Fibroblast of the conjunctiva (primary cell): ENCODE results near the gene FGF8.

ENCODE experiments used
- DNase-seq: peaks from one replicate; pipeline ENCODE4 v3.0.0-alpha.2; 2010; ENCODE audit warnings: low read depth

FGF8 gene

GRCh38 chr10:101768791-101769170 lies 7.1 kb downstream of the FGF8 start:
- DNase-seq: no peak

GRCh38 chr10:101767966-101768790 lies 7.7 kb downstream of the FGF8 start:
- DNase-seq: no peak

- no peak for DNase-seq
Measured at GRCh38 chr10:101767600-101767945, 8.3 kb downstream of the FGF8 start.

GRCh38 chr10:101766753-101767599 lies 8.9 kb downstream of the FGF8 start:
- DNase-seq: no peak

GRCh38 chr10:101766306-101766705 lies 9.6 kb downstream of the FGF8 start:
- no peak for DNase-seq

GRCh38 chr10:101763141-101763846 lies 12.6 kb downstream of the FGF8 start:
- DNase-seq: no peak

- no peak for DNase-seq
Measured at GRCh38 chr10:101762736-101763135, 13.2 kb downstream of the FGF8 start.

GRCh38 chr10:101761226-101761625 lies 14.7 kb downstream of the FGF8 start:
- DNase-seq: no peak

- no peak for DNase-seq
Measured at GRCh38 chr10:101760510-101760909, 15.4 kb downstream of the FGF8 start.

GRCh38 chr10:101759309-101760247 lies 16.3 kb downstream of the FGF8 start:
- no peak for DNase-seq

- DNase-seq: no peak
Measured at GRCh38 chr10:101758858-101759257, 17.1 kb downstream of the FGF8 start.

GRCh38 chr10:101752241-101752640 lies 23.7 kb downstream of the FGF8 start:
- no peak for DNase-seq

- no peak for DNase-seq
Measured at GRCh38 chr10:101749047-101750016, 26.6 kb downstream of the FGF8 start.

GRCh38 chr10:101748496-101748895 lies 27.4 kb downstream of the FGF8 start:
- DNase-seq: no peak

GRCh38 chr10:101745074-101745696 lies 30.7 kb downstream of the FGF8 start:
- DNase-seq: no peak

GRCh38 chr10:101744267-101744666 lies 31.6 kb downstream of the FGF8 start:
- DNase-seq: no peak

- DNase-seq: no peak
Measured at GRCh38 chr10:101741938-101742337, 34.0 kb downstream of the FGF8 start.

- no peak for DNase-seq
Measured at GRCh38 chr10:101736666-101737065, 39.2 kb downstream of the FGF8 start.

- DNase-seq: no peak
Measured at GRCh38 chr10:101732096-101732495, 43.8 kb downstream of the FGF8 start.

- no peak for DNase-seq
Measured at GRCh38 chr10:101726115-101726387, 49.9 kb downstream of the FGF8 start.
